ENCODE measurements around the gene KCTD2.

The KCTD2 gene

DNA sequence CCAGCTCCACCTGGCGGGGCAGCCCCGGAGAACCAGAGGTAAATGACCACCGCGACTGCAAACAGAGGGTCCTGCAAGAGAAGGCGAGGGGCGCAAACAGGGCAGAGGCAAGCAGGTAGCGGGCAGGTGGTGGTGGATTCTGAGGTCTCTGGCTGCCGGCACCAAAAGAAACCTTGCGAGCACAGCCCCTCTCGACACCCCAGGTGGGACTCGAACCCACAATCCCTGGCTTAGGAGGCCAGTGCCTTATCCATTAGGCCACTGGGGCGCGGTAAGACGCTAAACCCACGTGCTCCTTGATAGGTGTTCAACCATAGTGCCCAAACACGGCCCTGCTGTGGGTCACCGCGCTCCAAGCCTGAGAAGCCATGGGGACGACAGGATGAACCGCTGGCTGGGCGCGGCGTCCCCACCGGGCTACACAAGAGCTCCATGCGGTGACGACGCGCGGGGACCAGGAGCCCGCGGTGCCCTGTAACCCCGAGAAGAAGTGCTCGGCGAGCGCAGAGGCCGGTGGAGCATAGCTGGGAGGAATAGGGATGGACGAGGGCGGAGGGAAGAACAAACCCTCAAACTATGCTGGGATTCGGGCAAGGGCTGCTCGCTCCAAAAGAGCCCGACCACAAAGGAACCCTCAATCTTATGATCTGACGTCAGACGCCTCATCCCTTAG, 12.7 kb upstream of the KCTD2 start:
- TF ChIP-seq SPI1 (IDR thresholded peaks at IDR 0.05; ENCODE audit: borderline replicate concordance, low read depth) (no peak), POLR2AphosphoS5 (IDR thresholded peaks at IDR 0.05; ENCODE audit: low read depth) (0 out of 2 replicates have a peak, but pooled peaks have one; percentile 34), REST (IDR thresholded peaks at IDR 0.05; ENCODE audit: insufficient replicate concordance, low read depth) (no peak), CTCF (IDR thresholded peaks at IDR 0.05; ENCODE audit: insufficient read depth, low read length) (no peak), GABPA (IDR thresholded peaks at IDR 0.05; ENCODE audit: low read depth) (no peak)

GRCh38 chr17:75036643-75037268, 10.3 kb upstream of the KCTD2 start:
- H3K4me3 ChIP-seq (replicated peaks; ENCODE audit: insufficient read depth, low read length) = no peak overlapping the region
- DNase-seq (ENCODE audit: low read depth in 1 of 2, low spot score in 1 of 2) = no peak
- no peak for TF ChIP-seq REST (IDR thresholded peaks at IDR 0.05; ENCODE audit: insufficient replicate concordance, low read depth)
- no peak for TF ChIP-seq SPI1 (IDR thresholded peaks at IDR 0.05; ENCODE audit: borderline replicate concordance, low read depth)
- no peak for TF ChIP-seq CTCF (IDR thresholded peaks at IDR 0.05; ENCODE audit: insufficient read depth, low read length)
- TF ChIP-seq POLR2AphosphoS5 (IDR thresholded peaks at IDR 0.05; ENCODE audit: low read depth) = no peak
- TF ChIP-seq GABPA (IDR thresholded peaks at IDR 0.05; ENCODE audit: low read depth) = no peak
- H3K27ac ChIP-seq (replicated peaks) = no peak overlapping the region
- H3K27me3 ChIP-seq (ENCODE audit: insufficient read depth, poor library complexity, severe bottlenecking) = no peaks in the 10 kb centered on the region

More for the DNA sequence above, 12.7 kb upstream of the KCTD2 start:
- DNase-seq (ENCODE audit: low read depth in 1 of 2, low spot score in 1 of 2) = peak; percentile 75 to 93
- H3K4me3 ChIP-seq (replicated peaks; ENCODE audit: insufficient read depth, low read length) = peak overlapping the region; percentile 60
- no peaks in the 10 kb centered on the region for H3K27me3 ChIP-seq (ENCODE audit: insufficient read depth, poor library complexity, severe bottlenecking)
- H3K27ac ChIP-seq (replicated peaks) = peak overlapping the region; percentile 82

GRCh38 chr17:75039238-75039637, 7.8 kb upstream of the KCTD2 start:
- DNase-seq (ENCODE audit: low read depth in 1 of 2, low spot score in 1 of 2) = peak in 1 of 2 experiments; percentile 92
- TF ChIP-seq CTCF (IDR thresholded peaks at IDR 0.05; ENCODE audit: insufficient read depth, low read length) (no peak), GABPA (IDR thresholded peaks at IDR 0.05; ENCODE audit: low read depth) (no peak), REST (IDR thresholded peaks at IDR 0.05; ENCODE audit: insufficient replicate concordance, low read depth) (no peak), SPI1 (IDR thresholded peaks at IDR 0.05; ENCODE audit: borderline replicate concordance, low read depth) (peak; percentile 38; the same call in 1 of the 2 replicates), POLR2AphosphoS5 (IDR thresholded peaks at IDR 0.05; ENCODE audit: low read depth) (peak; percentile 78)
- H3K4me3 ChIP-seq (replicated peaks; ENCODE audit: insufficient read depth, low read length) = no peak overlapping the region
- H3K27ac ChIP-seq (replicated peaks) = peak overlapping the region; percentile 35
- no peaks in the 10 kb centered on the region for H3K27me3 ChIP-seq (ENCODE audit: insufficient read depth, poor library complexity, severe bottlenecking)
